ENCODE measurements around the gene PRG3. TPM values are rescaled to one million over a fixed set of nuclear protein-coding genes. Genes with fewer than 3 reads are reported as not detected.
"Not testable (repeated sequence)": the region's sequence is repeated elsewhere in the genome, so short reads cannot be mapped to it uniquely, and the experiment has no call there.

The PRG3 gene
- total RNA-seq, 1 donor from 2014 or later: not detected

DNA sequence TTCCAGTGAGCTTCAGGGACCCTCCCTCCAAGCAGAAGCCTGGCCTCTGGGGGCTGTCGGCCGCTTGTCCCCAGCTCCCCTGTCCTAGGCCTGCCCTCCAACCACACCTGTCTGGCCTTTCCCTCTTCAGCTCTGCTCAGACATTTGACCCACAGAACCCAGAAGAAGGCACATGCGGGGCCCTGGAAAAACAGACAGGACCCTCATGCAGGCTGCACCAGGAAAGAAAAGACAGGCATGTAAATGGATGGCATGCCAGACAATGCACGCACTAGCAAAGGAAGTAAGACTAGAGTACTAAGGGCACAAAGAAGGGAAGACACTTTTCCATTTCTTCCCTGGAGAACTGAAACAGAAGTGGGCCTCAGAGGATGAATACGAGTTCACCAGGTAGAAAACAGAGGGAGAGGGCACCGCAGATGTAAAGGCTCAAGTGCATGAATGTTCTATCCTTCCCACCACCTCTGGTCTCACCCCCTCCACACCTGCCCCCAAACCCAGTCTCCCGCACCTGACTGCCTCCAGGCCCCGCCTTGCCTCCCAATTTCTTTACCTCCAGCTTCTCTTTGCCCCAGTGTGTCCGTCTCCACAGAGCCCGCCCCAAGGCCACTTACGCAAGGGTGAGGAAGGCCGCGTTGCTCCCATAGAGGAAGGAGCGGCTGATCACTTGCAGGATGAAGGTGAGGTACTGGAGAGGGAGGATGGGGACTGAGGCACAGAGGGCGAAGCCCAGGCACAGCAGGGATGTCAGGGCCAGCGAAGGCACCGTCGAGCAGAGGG is 28.6 kb upstream of the PRG3 start:
- DNase-seq (ENCODE audit: low read depth, low spot score): no peak

DNA sequence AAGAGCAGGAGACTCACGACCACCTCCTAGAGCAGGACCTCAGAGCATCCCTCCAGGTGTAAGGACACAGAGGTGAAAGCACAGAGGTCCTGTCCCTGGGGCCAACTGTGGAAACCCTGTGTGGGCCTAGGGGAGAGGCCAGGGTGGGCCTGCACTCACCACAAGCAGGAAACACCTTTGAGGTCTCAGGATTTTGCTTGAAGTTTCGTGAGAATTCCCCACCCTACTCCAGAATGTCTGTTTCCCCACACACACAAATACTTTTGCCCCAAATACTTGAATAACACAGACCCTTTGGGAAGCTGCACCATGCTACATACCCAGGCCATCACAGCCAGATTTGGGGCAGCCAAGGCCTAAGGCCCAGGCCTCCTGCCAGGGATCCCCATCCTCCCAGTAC is 27.8 kb upstream of the PRG3 start:
- DNase-seq (ENCODE audit: low read depth, low spot score): no peak

DNA sequence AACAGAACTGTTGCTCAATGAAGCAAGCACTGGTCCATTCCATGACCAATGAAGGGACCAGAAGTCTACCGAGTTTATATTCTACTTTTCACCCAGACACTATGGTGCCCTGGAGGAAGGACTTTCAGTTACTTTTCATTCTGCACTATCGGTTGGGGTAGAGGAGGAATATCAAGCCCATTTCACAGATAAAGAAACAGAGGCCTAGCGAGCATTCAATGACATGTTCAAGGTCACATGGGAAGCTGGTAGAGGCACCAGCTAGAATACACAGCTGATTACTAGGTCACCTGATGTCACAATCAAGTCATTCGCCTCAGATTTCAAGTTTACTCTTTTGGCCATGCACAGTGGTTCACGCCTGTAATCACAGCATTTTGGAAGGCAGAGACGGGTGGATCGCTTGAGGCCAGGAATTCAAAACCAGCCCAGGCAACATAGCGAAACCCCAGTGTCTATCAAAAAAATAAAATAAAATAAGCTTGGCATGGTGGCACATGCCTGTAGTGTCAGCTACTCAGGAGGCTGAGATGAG is 27.1 kb upstream of the PRG3 start:
- DNase-seq (ENCODE audit: low read depth, low spot score): no peak

DNA sequence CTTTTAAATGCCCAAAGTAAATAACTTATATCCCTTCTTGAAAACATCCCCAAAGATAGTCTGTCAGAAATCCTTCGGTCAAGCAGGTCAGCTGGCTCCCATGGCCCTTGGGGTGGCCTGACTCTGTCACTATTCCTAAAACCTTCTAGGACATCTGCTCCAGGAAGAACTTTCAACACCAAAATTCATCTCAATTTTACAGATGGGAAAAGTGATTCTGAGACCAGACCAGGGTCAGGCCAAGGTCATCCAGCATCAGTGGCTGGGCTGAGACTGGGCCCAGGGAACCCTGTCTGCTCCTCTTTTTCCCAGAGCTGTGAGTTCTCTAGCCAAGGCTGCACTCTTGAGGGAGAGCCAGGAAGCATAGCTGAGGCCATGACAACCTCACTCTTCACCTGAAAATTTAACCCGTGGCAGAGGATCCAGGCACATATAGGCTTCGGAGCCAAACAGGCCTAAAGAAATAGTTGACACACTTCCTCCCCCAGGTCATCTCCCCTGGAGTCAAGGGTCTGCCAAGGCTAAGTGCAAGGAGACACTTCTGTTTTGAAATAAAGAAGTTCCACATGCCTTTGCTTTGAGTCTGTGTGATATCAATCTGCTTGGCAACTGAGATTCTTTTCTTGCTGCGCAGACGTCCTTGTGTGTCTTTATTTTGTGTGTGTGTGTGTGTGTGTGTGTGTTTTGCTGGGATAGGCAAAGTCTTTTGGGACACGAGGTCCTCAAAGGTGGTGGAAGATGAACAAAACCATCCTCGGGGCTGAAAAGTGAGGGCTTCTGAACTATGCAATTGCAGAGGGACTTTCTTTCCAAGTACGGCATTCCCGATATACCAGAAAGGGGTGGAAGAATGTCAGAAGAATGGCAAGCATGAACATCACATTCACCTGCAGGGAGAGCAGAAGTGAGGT is 26.3 kb upstream of the PRG3 start:
- DNase-seq (ENCODE audit: low read depth, low spot score): no peak

DNA sequence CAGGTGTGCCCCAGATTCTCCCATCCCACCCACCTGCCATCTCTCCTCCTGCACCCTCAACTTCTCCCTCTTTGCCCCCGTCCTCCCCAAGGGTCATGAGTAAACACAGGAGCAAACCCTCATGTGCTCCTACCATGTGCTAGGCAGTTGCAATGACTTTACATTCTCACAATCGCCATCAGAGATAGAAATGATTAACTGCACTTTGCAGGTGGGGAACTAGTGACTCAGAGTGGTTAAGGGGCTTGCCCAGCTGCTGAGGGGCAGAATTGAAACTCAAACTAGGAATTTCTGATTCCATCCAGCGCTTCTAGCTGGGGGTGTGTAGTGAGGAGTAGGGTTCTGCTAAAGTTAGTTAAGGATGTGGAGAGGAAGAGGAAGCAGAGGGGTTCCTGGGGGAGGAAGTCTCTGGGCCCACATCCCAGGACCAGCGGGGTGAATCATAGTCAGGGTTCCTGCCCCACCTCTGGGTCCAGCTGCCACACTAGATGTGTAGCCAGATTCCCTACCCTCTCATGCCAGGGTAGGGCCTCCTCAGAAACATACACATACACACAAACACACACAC is 25.5 kb upstream of the PRG3 start:
- peak; percentile 63 for DNase-seq (ENCODE audit: low read depth, low spot score)

DNA sequence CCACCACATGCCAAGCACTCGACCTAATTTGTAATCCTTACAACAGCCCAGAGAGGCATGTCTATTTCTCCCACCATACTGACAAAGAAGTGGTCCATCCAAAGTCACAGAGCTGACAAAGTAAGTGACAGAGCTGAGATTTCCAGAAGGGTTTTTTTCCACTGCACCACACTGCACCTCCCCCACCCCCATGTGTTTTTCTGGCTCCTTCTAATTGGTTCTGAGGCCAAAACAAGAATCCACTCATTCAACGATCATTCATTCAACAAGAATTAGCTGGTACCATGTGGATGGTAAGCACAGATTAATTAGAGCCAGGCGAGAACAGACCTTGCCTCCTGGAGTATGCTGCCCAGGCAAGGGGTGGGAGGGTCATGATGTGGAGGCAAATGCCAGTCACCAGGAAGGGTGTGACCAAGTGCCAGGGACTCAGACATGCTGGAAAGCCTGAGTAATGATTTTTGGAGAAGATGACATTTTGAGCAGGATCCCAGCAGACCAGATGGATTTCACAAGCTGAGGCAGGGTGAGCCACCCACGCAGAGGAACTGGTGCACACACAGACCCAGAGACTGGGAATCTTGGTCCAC is 24.4 kb upstream of the PRG3 start:
- no peak for DNase-seq (ENCODE audit: low read depth, low spot score)

DNA sequence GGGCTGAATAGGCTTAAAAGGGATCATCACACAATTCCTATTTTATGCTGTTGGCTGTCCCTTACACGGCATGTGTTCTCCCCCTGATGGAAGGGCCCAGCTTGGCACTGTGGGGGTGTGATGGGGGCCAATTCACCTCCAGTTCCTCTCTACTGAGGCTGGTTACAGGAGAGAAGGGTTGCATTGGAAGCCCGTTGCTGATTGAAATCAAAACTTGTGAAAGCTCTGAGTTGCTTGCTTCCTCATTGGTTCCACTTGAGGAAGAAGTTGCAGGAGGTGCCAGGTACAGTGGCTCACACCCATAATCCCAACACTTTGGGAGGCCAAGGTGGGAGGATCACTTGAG is 22.8 kb upstream of the PRG3 start:
- no peak for DNase-seq (ENCODE audit: low read depth, low spot score)

DNA sequence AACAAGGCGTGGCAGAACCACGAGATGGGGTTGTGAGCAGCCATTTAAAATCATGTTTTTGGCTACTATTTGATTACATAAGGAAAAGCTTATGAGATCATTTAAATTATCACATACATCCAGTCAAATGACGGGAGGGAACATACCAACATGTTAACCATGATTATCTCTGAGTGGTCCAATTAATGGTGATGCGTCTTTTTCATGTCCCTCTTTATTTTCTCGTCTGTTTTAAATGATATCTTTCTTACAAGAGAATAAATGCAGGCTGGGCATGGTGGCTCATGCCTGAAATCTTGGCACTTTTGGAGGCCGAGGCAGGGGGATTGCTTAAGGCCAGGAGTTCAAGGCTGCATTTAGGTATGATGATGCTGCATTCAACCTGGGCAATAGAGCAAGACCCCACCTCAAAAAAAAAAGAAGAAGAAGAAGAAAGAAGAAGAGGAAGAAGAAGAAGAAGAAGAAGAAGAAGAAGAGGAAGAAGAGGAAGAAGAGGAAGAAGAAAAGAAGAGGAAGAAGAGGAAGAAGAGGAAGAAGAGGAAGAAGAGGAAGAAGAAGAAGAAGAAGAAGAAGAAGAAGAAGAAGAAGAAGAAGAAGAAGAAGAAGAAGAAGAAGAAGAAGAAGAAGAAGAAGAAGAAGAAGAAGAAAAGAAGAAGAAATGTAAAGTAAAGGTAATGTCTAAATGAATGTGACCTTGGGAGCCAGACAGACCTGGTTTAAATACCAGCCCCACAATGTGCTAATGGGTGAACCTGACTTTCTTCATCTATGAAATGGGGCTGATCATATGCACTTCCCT is 22.3 kb upstream of the PRG3 start:
- DNase-seq (ENCODE audit: low read depth, low spot score): not testable (repeated sequence)

DNA sequence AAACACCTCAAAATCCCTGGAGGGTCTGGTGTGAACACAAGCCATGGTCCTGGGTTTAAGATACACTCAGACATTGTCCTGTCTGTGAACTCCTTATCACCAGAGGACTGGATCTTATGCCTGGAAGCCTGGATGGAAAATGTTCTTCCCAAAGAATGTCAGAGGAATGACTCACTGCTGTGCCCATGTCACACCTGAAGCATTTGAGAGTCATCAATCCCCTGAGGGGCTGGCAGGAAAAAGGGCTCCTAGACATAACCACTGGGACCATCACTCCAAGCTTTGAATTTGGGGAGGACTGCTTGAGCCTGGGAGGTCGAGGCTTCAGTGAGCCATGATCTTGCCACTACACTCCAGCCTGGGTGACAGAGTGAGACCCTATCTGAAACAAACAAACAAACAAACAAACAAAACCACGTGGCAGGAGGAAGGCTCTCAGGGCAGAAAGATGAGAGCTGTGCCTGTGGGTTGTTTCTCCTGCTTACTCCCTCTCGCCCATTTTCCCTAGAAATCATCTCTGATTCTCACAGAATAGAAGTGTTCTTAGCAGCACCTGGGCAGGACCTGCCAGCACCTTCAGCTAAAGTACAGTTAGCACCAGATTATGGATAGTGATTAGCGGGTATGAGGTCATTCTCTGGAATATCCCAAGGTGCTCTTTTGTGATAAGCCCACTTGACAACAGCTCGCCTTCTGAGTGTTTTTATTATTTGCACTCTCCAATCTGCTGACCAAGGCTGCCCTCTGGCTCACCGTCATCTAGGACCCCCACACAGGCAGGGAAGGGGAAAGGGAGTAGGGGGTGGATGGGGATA is 21.4 kb upstream of the PRG3 start:
- no peak for DNase-seq (ENCODE audit: low read depth, low spot score)

DNA sequence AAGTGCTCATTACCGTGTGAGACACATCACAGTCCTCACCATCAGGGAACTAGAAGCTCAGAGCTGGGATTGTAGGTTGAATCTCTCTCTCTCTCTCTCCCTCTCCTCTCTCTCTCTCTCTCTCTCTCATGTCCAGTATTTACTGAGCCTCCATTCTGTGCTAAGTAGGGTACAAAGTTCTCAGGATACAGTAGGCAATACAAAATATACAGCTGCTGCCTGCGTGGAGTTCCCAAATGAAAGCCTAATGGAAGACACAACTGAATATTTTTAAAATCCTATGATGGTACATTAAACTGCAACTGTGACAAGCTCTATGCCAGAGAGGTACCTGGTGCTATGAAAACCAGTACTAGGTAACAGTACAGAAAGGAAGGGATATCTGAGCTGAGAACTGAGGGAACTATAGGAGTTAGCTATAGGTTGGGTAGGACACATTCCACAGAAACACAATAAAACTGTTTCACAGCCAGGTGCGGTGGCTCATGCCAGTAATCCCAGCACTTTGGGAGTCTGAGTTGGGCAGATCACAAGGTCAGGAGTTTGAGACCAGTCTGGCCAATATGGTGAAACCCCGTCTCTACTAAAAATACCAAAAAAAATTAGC is 19.1 kb upstream of the PRG3 start:
- DNase-seq (ENCODE audit: low read depth, low spot score): no peak

DNA sequence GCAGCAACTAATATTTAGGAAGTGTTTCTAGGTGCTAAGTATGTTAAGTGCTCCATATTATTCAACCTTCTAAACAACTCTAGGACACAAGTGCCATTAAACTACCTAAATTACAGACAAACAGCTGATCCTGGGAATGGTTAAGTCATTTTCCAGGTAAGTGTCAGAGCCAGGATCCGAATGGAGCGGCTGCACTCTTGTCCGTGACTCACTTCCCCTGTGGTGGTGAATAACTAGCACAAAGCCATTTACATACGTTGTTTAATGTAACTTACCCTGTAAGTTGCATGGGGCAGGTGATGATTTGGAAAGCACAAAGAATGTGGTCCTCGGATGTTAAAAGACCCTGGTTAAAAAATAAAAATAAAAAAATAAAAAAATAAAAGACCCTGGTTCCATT is 18.3 kb upstream of the PRG3 start:
- no peak for DNase-seq (ENCODE audit: low read depth, low spot score)

DNA sequence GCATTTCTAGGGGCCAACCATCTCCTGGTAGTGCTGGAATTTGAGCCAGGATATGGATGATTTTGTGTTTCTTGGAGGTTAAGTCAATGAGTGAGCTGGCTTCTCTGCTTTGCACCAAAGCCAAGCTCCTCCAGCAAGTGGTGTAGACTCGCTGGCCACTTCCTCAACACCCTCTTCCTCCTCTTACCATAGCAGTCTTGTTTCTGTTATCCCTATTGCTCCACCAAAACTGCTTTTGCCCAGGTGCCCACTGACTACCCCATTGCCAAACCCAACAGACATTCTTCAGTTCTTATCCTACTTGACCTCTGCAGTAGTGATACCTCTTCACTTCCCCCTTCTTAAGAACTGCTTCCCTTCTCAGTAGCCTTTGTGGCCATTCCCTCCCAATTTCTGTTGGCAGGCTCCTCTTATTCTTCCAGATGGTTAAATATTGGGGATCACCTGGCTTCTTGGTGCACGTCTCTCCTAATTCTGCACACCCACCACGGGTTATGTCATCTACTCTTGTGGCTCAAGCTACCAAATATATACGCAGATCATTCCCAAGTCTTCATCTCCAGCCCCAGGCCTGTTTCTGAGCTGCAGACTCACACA is 16.5 kb upstream of the PRG3 start:
- no peak for DNase-seq (ENCODE audit: low read depth, low spot score)

DNA sequence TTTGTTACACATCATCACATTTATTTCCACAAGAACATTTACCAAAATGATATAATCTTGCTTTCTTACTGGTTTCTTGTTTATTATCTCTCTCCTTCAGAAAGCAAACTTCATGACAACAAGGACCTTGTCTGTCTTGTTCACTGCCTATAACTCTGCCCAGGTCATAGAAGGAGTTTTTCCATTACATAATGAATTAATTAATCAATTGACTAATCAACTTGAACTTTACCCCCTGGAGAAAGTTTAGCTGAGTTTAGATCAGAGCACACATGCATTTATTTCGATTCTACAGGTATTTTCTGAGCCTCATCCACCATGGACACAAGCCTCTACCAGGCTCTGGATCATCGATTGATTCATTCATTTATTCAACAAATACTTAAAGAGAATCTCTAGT is 15.8 kb upstream of the PRG3 start:
- DNase-seq (ENCODE audit: low read depth, low spot score): no peak

DNA sequence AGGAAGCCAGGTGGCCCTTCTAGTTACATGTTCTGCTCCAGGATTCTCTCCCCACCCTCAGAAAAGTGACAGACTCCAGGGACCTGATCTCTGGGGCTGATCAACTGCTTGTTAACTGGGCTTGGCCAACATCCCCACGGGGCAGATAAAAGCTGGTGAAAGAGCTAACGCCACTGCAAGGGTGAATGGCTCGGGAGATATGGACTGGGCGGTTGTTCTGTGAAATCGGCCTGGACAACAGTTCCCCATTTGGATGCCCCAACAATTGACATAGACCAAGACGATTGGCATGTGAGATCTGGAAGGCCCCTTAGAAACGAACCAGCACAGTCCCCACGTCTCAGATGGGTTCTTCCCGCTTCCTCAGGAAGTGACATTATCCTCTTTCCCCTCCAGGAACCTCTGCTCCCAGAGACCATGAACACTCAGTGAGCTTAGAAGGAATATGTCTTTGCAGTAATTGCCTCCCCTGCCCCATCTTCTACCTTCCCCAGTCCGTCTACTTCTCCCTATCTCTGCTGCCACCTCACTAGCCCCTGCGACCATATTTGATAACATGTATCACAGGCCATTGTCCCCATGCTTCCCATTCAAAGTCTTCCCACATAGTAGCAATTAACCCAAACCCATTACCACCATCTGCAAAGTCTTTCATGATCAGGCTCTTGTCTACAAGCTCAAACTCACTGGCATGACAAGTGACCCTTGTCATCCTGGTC is 15.1 kb upstream of the PRG3 start:
- DNase-seq (ENCODE audit: low read depth, low spot score): no peak

DNA sequence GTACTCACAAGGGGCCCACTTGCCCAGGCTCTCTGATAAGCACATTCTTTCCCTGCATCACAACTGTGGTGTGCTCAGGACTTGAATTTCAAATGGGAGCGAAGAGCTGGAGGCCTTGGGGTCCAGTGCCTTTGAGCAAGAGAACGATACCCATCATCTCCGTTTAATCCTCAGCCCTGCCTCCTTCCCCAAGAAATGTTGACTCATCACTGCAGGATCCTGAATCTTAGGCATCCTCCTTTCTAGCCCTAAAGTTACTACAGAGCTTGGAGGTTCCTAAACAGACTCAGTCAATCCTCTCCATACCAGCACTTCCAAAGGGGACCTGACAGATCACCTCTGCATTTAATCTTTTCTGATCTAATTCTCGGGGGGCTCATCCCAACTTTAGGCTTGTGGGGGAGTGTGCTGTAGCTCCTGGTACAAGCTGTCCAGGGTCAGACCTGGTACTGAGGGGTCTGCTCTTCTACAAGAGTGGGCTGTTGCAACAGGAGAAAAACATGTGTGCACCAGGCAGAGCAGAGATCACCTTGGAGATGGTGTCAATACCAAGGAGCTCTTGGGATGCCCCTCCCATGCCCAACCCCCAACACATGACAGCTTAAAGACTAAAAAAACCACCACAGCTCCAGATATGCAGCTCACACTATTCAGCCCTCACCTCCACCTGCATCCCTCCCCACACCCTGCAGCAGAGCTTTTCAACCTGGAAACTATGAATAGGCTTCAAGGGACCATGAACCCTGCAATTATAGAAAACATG is 13.4 kb upstream of the PRG3 start:
- DNase-seq (ENCODE audit: low read depth, low spot score): no peak

DNA sequence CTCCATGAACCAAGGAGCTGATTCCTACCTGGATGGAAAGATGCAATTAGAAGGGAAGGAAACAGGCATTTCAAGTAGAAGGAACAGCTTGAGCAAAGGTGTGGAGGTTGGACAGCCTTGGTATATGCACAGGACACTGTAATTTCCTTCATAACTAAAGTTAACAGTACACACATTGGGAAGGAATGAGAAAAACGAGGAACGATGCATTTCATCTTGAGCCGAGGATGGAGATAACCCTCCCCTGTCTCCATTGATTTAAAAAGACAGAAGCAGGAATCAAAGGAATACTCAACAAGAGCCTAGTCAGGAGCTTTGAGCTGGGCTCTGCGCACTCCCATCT is 11.8 kb upstream of the PRG3 start:
- DNase-seq (ENCODE audit: low read depth, low spot score): no peak

DNA sequence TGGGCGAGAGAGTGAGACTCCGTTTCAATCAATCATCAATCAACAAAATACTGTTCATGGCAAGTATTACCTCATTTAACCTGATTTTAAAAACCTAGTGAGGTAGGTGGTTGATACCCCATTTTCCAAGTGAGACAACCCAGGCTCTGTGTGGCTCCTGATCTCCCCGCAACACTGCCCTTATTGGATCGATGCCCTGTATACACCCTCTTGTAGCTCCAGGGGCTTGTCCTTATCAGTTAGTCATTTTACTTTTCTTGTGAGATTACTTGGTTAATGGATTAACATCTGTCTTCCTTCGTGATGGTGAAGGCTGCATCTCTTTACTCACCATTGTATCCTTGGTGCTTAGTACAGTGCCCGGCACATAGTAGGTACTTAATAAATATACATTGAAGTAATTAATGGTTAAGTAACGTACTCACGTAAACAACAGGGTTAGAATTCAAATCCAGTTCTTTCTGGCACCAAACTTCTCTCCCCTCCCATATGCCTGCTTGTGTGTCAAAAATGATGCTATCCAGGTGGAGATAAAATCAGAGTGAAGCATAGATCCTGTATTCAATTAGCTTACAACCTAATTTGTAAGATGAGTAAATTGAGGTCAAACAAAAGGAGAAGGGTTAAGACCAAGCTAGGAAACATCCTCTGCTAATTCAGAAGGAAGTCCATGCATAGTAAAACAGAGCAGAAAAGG is 11.3 kb upstream of the PRG3 start:
- DNase-seq (ENCODE audit: low read depth, low spot score): no peak

Measured in pulmonary artery endothelial cell (primary cell).